ENCODE data around the gene DCAF12L2. TPM values are rescaled to one million over a fixed set of nuclear protein-coding genes. Genes with fewer than 3 reads are reported as not detected.

The DCAF12L2 gene
- not detected for total RNA-seq

GRCh38 chrX:126165721-126166461 lies at the start of gene DCAF12L2:
TSS of gene DCAF12L2 (minus strand) at chrX:126166289. CDS start at chrX:126165924, 365 bp downstream.

Measured in melanocyte of skin (primary cell).